MG63 (cell line): ENCODE results near the gene RAB44. TPM values are rescaled to one million over a fixed set of nuclear protein-coding genes. Genes with fewer than 3 reads are reported as not detected.

Source experiments
- DNase-seq: peaks from one replicate; pipeline ENCODE4 v3.0.0-alpha.2; 2020
- H3K27me3 ChIP-seq: fragments of 250-450 bp; sonication (Bioruptor Pico); 2 replicates; pipeline ENCODE4 v1.5.1; 2020; ENCODE audit warnings: mild to moderate bottlenecking, moderate library complexity
- H3K36me3 ChIP-seq: fragments of 250-450 bp; sonication (Bioruptor Pico); 2 replicates; pipeline ENCODE4 v1.5.1; 2020; ENCODE audit warnings: mild to moderate bottlenecking, moderate library complexity
- H3K4me3 ChIP-seq: fragments of 250-450 bp; sonication (Bioruptor Pico); 2 replicates; pipeline ENCODE4 v1.5.1; 2020; ENCODE audit warnings: mild to moderate bottlenecking, moderate library complexity
- H3K9me3 ChIP-seq: fragments of 250-450 bp; sonication (Bioruptor Pico); 2 replicates; pipeline ENCODE4 v1.5.1; 2020; ENCODE audit warnings: mild to moderate bottlenecking, moderate library complexity
- total RNA-seq: library from RNA; depleted of rRNA; stranded (reverse); fragments of >200 nt; shearing (Covaris generic); gene quantifications from 2 replicates; pipeline ENCODE4 v1.2.3, GENCODE V29; 2014; ENCODE audit warnings: low replicate concordance

RAB44 gene
- total RNA-seq, 1 experiment from 2014 or later: not detected

GRCh38 chr6:36665180-36665579 lies 32.4 kb upstream of the RAB44 start:
- H3K27me3 ChIP-seq: no peaks in the 10 kb centered on the region
- no peak overlapping the region for H3K4me3 ChIP-seq
- DNase-seq: no peak
- no peaks in the 10 kb centered on the region for H3K9me3 ChIP-seq
- H3K36me3 ChIP-seq: no peaks in the 10 kb centered on the region

GRCh38 chr6:36666287-36666686 lies 31.3 kb upstream of the RAB44 start:
- Histone ChIP-seq H3K4me3 (no peak overlapping the region), H3K27me3 (no peaks in the 10 kb centered on the region), H3K9me3 (no peaks in the 10 kb centered on the region), H3K36me3 (no peaks in the 10 kb centered on the region)
- DNase-seq: no peak

- H3K27me3 ChIP-seq: no peaks in the 10 kb centered on the region
- DNase-seq: peak; percentile 98
- H3K4me3 ChIP-seq: no peak overlapping the region
- H3K36me3 ChIP-seq: no peaks in the 10 kb centered on the region
- H3K9me3 ChIP-seq: no peaks in the 10 kb centered on the region
Measured at GRCh38 chr6:36666826-36667591, 30.6 kb upstream of the RAB44 start.

GRCh38 chr6:36668591-36668990 lies 29.0 kb upstream of the RAB44 start:
- Histone ChIP-seq H3K4me3 (no peak overlapping the region), H3K36me3 (no peaks in the 10 kb centered on the region), H3K27me3 (no peaks in the 10 kb centered on the region), H3K9me3 (no peaks in the 10 kb centered on the region)
- no peak for DNase-seq

GRCh38 chr6:36669002-36669401 lies 28.6 kb upstream of the RAB44 start:
- H3K27me3 ChIP-seq: no peaks in the 10 kb centered on the region
- no peak for DNase-seq
- H3K36me3 ChIP-seq: no peaks in the 10 kb centered on the region

GRCh38 chr6:36670271-36670670 lies 27.4 kb upstream of the RAB44 start:
- H3K27me3 ChIP-seq: no peaks in the 10 kb centered on the region
- no peaks in the 10 kb centered on the region for H3K36me3 ChIP-seq
- DNase-seq: no peak
- H3K9me3 ChIP-seq: no peaks in the 10 kb centered on the region
- H3K4me3 ChIP-seq: no peak overlapping the region

More at GRCh38 chr6:36669002-36669401, 28.6 kb upstream of the RAB44 start:
- H3K9me3 ChIP-seq: no peaks in the 10 kb centered on the region
- H3K4me3 ChIP-seq: no peak overlapping the region

- no peak for DNase-seq
- H3K4me3 ChIP-seq: no peak overlapping the region
- H3K27me3 ChIP-seq: no peaks in the 10 kb centered on the region
- no peaks in the 10 kb centered on the region for H3K36me3 ChIP-seq
- H3K9me3 ChIP-seq: no peaks in the 10 kb centered on the region
Measured at GRCh38 chr6:36671687-36672375, 25.8 kb upstream of the RAB44 start.

DNA sequence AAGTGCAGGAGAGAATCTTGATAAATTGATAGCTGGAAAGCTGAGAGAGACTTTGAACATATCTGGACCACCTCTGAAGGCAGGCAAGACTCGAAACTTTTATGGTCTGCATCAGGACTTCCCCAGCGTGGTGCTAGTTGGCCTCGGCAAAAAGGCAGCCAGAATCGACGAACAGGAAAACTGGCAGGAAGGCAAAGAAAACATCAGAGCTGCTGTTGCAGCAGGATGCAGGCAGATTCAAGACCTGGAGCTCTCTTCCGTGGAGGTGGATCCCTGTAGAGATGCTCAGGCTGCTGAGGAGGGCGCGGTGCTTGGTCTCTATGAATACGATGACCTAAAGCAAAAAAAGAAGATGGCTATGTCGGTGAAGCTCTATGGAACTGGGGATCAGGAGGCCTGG lies 23.7 kb upstream of the RAB44 start:
- Histone ChIP-seq H3K27me3 (no peaks in the 10 kb centered on the region), H3K4me3 (no peak overlapping the region), H3K9me3 (no peaks in the 10 kb centered on the region), H3K36me3 (no peaks in the 10 kb centered on the region)
- no peak for DNase-seq

DNA sequence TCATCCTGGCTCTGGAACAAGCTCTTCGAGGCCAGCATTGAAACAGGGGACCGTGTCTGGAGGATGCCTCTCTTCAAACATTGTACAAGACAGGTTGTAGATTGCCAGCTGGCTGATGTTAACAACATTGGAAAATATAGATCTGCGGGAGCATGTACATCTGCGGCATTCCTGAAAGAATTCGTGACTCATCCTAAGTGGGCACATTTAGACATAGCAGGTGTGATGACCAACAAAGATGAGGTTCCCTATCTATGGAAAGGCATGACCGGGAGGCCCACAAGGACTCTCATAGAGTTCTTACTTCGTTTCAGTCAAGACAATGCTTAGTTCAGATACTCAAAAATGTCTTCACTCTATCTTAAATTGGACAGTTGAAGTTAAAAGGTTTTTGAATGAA lies 22.7 kb upstream of the RAB44 start:
- Histone ChIP-seq H3K36me3 (no peaks in the 10 kb centered on the region), H3K4me3 (no peak overlapping the region), H3K27me3 (no peaks in the 10 kb centered on the region), H3K9me3 (no peaks in the 10 kb centered on the region)
- DNase-seq: no peak

DNA sequence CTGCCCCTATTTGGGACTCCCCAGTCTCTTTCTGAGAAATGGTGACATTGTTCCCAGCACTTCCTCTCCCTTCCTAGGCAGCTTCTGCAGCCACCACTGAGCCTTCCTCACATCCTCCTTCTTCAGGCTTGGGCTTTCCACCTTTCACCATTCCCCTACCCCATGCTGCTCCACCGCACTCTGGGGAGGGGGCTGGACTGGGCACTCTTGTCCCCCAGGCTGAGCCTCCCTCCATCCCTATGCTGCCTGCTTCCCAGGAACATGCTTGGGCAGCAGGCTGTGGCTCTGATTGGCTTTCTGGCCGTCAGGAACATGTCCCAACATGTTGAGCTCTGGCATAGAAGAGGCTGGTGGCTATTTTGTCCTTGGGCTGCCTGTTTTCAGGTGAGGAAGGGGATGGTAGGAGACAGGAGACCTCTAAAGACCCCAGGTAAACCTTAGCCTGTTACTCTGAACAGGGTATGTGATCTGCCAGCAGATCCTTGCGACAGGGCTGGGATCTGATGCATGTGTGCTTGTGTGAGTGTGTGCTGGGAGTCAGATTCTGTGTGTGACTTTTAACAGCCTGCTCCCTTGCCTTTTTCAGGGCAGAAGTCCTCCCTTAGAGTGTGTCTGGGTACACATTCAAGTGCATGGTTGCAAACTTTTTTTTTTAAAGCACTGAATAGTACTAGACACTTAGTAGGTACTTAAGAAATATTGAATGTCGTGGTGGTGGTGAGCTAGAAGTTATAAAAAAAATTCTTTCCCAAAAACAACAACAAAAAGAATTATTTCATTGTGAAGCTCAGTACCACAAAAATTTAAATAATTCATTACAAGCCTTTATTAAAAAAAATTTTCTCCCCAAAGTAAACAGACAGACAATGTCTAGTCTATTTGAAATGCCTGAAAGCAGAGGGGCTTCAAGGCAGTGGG lies 21.2 kb upstream of the RAB44 start:
- no peak for DNase-seq
- H3K4me3 ChIP-seq: no peak overlapping the region
- no peaks in the 10 kb centered on the region for H3K36me3 ChIP-seq
- no peaks in the 10 kb centered on the region for H3K9me3 ChIP-seq
- no peaks in the 10 kb centered on the region for H3K27me3 ChIP-seq

DNA sequence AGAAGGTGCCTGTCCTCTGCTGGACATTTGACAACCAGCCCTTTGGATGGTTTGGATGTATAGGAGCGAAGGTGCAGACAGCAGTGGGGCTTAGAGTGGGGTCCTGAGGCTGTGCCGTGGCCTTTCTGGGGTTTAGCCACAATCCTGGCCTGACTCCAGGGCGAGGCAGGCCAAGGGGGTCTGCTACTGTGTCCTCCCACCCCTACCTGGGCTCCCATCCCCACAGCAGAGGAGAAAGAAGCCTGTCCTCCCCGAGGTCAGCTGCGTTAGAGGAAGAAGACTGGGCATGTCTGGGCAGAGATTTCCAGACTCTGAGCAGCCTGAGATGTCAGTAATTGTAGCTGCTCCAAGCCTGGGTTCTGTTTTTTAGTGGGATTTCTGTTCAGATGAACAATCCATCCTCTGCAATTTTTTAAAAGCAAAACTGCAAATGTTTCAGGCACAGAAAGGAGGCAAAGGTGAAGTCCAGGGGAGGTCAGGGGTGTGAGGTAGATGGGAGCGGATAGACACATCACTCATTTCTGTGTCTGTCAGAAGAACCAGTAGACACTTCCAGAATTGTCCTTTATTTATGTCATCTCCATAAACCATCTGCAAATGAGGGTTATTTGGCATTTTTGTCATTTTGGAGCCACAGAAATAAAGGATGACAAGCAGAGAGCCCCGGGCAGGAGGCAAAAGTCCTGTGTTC lies 20.4 kb upstream of the RAB44 start:
- DNase-seq: no peak
- Histone ChIP-seq H3K4me3 (no peak overlapping the region), H3K9me3 (no peaks in the 10 kb centered on the region), H3K27me3 (no peaks in the 10 kb centered on the region), H3K36me3 (no peaks in the 10 kb centered on the region)

DNA sequence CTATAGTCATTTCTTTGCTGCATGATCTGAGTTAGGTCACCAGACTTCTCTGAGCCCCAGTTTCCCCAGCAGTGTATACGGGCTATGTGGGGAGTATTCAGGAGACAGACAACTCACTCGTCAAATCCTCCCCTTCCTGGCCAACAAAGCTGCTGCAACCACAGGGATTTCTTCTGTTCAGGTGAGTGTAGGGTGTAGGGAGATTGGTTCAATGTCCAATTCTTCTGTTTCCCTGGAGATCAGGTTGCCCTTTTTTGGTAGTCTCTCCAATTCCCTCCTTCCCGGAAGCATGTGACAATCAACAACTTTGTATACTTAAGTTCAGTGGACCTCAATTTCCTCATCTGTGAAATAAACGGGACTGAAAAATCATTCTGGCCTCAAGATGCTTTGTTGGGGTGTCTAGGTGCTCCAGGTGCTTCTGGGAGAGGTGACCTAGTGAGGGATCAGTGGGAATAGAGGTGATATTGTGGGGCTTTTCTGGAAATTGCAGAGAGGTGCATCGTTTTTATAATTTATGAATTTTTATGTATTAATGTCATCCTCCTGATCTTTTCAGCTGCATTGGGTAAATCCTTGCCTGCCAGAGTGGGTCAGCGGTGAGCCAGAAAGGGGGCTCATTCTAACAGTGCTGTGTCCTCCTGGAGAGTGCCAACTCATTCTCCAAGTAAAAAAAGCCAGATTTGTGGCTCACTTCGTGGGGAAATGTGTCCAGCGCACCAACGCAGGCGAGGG lies 19.7 kb upstream of the RAB44 start:
- H3K36me3 ChIP-seq: peaks cover 4% of the 10 kb centered on the region; the same call in 1 of the 2 replicates
- H3K9me3 ChIP-seq: no peaks in the 10 kb centered on the region
- H3K27me3 ChIP-seq: no peaks in the 10 kb centered on the region
- DNase-seq: no peak
- H3K4me3 ChIP-seq: peak overlapping the region; percentile 66

DNA sequence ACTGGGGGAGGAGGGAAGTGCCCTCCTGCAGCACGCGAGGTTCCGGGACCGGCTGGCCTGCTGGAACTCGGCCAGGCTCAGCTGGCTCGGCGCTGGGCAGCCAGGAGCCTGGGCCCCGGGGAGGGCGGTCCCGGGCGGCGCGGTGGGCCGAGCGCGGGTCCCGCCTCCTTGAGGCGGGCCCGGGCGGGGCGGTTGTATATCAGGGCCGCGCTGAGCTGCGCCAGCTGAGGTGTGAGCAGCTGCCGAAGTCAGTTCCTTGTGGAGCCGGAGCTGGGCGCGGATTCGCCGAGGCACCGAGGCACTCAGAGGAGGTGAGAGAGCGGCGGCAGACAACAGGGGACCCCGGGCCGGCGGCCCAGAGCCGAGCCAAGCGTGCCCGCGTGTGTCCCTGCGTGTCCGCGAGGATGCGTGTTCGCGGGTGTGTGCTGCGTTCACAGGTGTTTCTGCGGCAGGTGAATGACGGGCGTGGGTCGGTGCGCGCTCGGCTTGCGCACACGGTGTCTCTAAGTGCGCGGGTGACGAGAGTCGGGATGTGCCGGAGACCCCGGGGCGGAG lies 19.1 kb upstream of the RAB44 start, which contains the start of gene CDKN1A:
CDKN1A (plus strand) TSS at position 227 of the 555 bp plus-strand sequence. CDS start 5,388 bp downstream, outside the sequence.
- H3K9me3 ChIP-seq: no peaks in the 10 kb centered on the region
- H3K27me3 ChIP-seq: no peaks in the 10 kb centered on the region
- peak; percentile 93 for DNase-seq
- H3K4me3 ChIP-seq: peak within 1 kb of the TSS; percentile 66
- peaks cover 11% of the 10 kb centered on the region; the same call in 1 of the 2 replicates for H3K36me3 ChIP-seq

GRCh38 chr6:36679043-36679833 lies 18.4 kb upstream of the RAB44 start:
- H3K4me3 ChIP-seq: peak overlapping the region; percentile 66
- DNase-seq: peak; percentile 64
- no peaks in the 10 kb centered on the region for H3K27me3 ChIP-seq
- H3K36me3 ChIP-seq: peaks cover 15% of the 10 kb centered on the region
- no peaks in the 10 kb centered on the region for H3K9me3 ChIP-seq
